ENCODE results near the gene SMCO3.

Gene SMCO3

GRCh38 chr12:14824012-14824634 is 10.1 kb upstream of the SMCO3 start:
- in situ Hi-C loops (cut with MboI; ENCODE audit: low sequenced_read_pairs, unreplicated experiment), result no loop called here
- no peak for DNase-seq (ENCODE audit: low spot score)
- TF ChIP-seq CTCF (IDR thresholded peaks at IDR 0.05; ENCODE audit: borderline replicate concordance, control extremely low read depth, extremely low read depth, insufficient read depth, missing control alignments), result no peak

GRCh38 chr12:14811486-14811885 is 2.5 kb downstream of the SMCO3 start:
- in situ Hi-C loops (cut with MboI; ENCODE audit: low sequenced_read_pairs, unreplicated experiment), result no loop called here

GRCh38 chr12:14810953-14811483 is 3.0 kb downstream of the SMCO3 start:
- DNase-seq (ENCODE audit: low spot score), result no peak
- in situ Hi-C loops (cut with MboI; ENCODE audit: low sequenced_read_pairs, unreplicated experiment), result no loop called here
- TF ChIP-seq CTCF (IDR thresholded peaks at IDR 0.05; ENCODE audit: borderline replicate concordance, control extremely low read depth, extremely low read depth, insufficient read depth, missing control alignments), result no peak

More at GRCh38 chr12:14811486-14811885, 2.5 kb downstream of the SMCO3 start:
- DNase-seq (ENCODE audit: low spot score), result no peak
- no peak for TF ChIP-seq CTCF (IDR thresholded peaks at IDR 0.05; ENCODE audit: borderline replicate concordance, control extremely low read depth, extremely low read depth, insufficient read depth, missing control alignments)

- in situ Hi-C loops (cut with MboI; ENCODE audit: low sequenced_read_pairs, unreplicated experiment), result no loop called here
- no peak for TF ChIP-seq CTCF (IDR thresholded peaks at IDR 0.05; ENCODE audit: borderline replicate concordance, control extremely low read depth, extremely low read depth, insufficient read depth, missing control alignments)
- DNase-seq (ENCODE audit: low spot score), result no peak
Observed at GRCh38 chr12:14810167-14810952, 3.6 kb downstream of the SMCO3 start.

GRCh38 chr12:14803830-14804160 is 10.2 kb downstream of the SMCO3 start:
- TF ChIP-seq CTCF (IDR thresholded peaks at IDR 0.05; ENCODE audit: borderline replicate concordance, control extremely low read depth, extremely low read depth, insufficient read depth, missing control alignments), result no peak
- DNase-seq (ENCODE audit: low spot score), result no peak
- in situ Hi-C loops (cut with MboI; ENCODE audit: low sequenced_read_pairs, unreplicated experiment), result no loop called here

- TF ChIP-seq CTCF (IDR thresholded peaks at IDR 0.05; ENCODE audit: borderline replicate concordance, control extremely low read depth, extremely low read depth, insufficient read depth, missing control alignments), result no peak
- in situ Hi-C loops (cut with MboI; ENCODE audit: low sequenced_read_pairs, unreplicated experiment), result no loop called here
- DNase-seq (ENCODE audit: low spot score), result peak; percentile 91
Observed at GRCh38 chr12:14803011-14803829, 10.8 kb downstream of the SMCO3 start, which contains the start of the genes C12orf60 and WBP11. TSS of gene C12orf60 (plus strand) at chr12:14803670. CDS start at chr12:14822936, 19,266 bp downstream. TSS of gene WBP11 (minus strand) at chr12:14803478. CDS start at chr12:14801383, 2,095 bp downstream.
